Nasal cavity respiratory epithelium epithelial cell of viscerocranial mucosa (primary cell): ENCODE results near the gene RETSAT. TPM values are rescaled to one million over a fixed set of nuclear protein-coding genes. Genes with fewer than 3 reads are reported as not detected.

Source experiments
- total RNA-seq: library from RNA; depleted of rRNA; stranded (reverse); fragments of >200 nt; gene quantifications from 2 replicates; pipeline ENCODE4 v1.2.3, GENCODE V29; 2014

Gene RETSAT
- total RNA-seq, result 85.4 and 99.7 TPM in 2 replicates

GRCh38 chr2:85354286-85355072 is at the start of gene RETSAT, which contains the start of gene ELMOD3:
RETSAT (minus strand) TSS chr2:85354528; CDS start chr2:85354507, 21 bp downstream.
ELMOD3 (plus strand) TSS chr2:85354769; CDS start chr2:85357199, 2,430 bp downstream.

DNA sequence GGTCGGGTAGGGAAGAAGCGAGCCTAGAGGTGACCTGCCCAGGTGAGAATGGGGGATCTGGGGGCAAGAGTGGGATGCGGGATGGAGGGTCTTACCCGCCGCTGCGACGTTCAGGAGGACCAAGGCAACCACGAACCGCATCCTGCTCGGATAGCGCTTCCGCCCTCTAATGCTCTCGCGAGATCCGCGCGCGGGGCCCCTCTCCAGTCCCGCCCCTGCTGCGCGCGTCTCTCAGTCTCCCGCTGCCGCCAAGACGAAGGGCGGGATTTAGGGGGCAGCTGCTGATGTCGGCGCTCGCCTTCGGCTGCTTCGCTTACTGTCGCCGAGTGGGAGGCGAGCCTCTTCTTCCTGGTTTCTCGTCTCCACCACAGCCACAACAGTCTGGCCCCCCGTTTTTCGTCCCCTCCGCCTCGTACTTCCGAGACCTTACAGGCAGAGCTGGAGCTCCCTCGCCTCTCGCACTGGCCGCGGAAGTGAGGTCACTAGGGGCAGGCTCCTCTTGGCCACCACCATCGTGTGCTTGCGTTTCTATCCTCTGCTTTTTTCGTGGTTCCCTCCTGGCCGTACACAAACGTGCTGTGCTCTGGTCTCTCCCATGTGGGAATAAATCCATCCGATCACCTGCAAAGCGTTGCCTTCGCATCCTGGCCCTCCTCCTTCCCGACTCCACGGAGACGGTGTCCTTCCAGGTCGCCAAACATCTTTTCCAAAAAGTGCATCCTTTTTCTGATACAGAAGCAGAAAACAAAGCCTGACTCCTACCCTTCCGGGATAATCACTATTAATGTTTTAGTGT is 26.3 kb downstream of the RETSAT start, which contains the start of gene TGOLN2:
TSS of gene TGOLN2 (minus strand) at position 168 of the 796 bp plus-strand sequence. CDS start at position 141, 27 bp downstream.

Other genes starting within 250 kb of the RETSAT start
- gene TCF7L1, start 221.1 kb downstream of the RETSAT start, total RNA-seq, result 0.34 and 3.8 TPM in 2 replicates
- 31.8 and 72.2 TPM in 2 replicates for gene TGOLN2, start 26.5 kb downstream of the RETSAT start, total RNA-seq
- 18.5 and 25.6 TPM in 2 replicates for gene ELMOD3, start 241 bp upstream of the RETSAT start, total RNA-seq
- 306 and 511 TPM in 2 replicates for gene CAPG, start 55.8 kb upstream of the RETSAT start, total RNA-seq
- under 0.01 and 0.28 TPM in 2 replicates for gene SH2D6, start 64.2 kb upstream of the RETSAT start, total RNA-seq
- 124 and 286 TPM in 2 replicates for gene MAT2A, start 184.6 kb upstream of the RETSAT start, total RNA-seq
- 38.1 and 40.0 TPM in 2 replicates for gene GGCX, start 207.0 kb upstream of the RETSAT start, total RNA-seq
- 38.3 and 42.2 TPM in 2 replicates for gene VAMP8, start 223.1 kb upstream of the RETSAT start, total RNA-seq
- gene VAMP5, start 229.9 kb upstream of the RETSAT start, total RNA-seq, result 2.7 and 3.3 TPM in 2 replicates
- gene RNF181, start 241.2 kb upstream of the RETSAT start, total RNA-seq, result 119 and 222 TPM in 2 replicates
- 5.8 and 15.1 TPM in 2 replicates for gene TMEM150A, start 248.2 kb upstream of the RETSAT start, total RNA-seq